Measurements from ENCODE around the gene SOS1.
A peak's percentile ranks its signal among the peaks of the same experiment; 100 is the strongest.
"Not testable (repeated sequence)": the region's sequence is repeated elsewhere in the genome, so short reads cannot be mapped to it uniquely, and the experiment has no call there.

Gene SOS1

DNA sequence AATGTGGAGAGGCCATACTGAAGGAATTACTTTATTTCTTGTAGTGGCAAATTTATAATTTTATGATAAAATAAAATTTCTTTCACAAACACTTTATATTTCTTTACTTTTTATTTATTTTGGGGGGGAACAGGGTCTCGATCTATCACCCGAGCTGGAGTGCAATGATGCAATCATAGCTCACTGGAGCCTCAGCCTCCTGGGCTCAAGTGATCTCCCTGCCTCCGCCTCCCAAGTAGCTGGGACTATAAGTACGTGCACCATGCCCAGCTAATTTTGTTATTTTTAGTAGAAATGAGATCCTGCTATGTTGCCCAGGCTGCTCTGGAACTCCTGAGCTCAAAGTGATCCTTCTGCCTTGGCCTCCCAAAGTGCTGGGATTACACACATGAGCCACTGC, 59.6 kb downstream of the SOS1 start:
- TF ChIP-seq, protein P1, sequence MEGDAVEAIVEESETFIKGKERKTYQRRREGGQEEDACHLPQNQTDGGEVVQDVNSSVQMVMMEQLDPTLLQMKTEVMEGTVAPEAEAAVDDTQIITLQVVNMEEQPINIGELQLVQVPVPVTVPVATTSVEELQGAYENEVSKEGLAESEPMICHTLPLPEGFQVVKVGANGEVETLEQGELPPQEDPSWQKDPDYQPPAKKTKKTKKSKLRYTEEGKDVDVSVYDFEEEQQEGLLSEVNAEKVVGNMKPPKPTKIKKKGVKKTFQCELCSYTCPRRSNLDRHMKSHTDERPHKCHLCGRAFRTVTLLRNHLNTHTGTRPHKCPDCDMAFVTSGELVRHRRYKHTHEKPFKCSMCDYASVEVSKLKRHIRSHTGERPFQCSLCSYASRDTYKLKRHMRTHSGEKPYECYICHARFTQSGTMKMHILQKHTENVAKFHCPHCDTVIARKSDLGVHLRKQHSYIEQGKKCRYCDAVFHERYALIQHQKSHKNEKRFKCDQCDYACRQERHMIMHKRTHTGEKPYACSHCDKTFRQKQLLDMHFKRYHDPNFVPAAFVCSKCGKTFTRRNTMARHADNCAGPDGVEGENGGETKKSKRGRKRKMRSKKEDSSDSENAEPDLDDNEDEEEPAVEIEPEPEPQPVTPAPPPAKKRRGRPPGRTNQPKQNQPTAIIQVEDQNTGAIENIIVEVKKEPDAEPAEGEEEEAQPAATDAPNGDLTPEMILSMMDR (IDR thresholded peaks at IDR 0.05; ENCODE audit: low read length, missing control alignments) = no peak
- DNase-seq (ENCODE audit: low read depth) = no peak
- no peak overlapping the region for H3K4me3 ChIP-seq (replicated peaks; ENCODE audit: low read depth, low read length)

DNA sequence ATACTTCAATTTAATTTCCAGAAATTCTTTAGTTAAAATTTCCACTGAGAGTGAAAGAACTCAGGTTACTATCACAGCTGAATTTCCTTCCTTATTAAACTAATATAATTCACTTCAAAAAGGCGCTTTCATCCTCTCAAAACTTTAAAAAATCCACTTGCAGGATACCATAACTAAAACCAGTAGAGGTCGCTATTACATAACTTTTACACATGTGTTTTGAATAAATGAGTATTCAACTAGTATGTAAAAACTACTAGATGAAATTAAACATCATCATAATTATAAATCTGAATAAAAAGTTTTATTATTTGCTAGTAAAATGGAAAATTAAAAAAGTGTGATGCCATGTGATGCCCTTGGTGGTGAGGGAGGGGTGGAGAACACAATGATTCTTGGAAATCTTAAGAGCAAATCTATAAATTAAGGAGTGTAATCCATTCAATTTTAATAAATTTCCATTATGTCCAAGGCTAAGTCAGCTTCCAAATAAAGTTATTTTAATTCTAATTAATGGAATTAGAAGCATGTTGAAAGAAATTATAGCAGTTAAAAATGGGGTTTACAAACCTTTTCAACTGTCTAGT, 61.4 kb downstream of the SOS1 start:
- peak; percentile 77 for DNase-seq (ENCODE audit: low read depth)
- TF ChIP-seq, protein P1 (IDR thresholded peaks at IDR 0.05; ENCODE audit: low read length, missing control alignments) = peak; percentile 55
- H3K4me3 ChIP-seq (replicated peaks; ENCODE audit: low read depth, low read length) = no peak overlapping the region

DNA sequence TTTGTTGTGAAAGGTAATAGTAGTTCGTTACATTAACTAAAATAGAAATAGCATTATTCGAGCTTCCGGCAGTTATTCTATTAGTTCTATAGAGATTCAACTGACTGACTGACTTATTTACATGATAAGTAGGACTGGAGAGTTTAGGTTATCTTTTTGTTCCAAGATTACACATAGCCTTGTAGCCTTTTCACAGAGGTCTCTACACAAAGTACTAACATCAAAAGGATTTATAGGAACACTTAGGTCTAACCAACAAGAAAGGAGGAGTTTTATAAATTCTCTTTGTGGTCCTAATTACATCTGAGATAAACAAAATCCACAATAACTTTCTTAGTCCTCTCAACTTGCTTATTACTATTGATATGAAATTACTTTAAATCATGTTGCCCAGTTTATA, 62.8 kb downstream of the SOS1 start:
- TF ChIP-seq, protein P1 (IDR thresholded peaks at IDR 0.05; ENCODE audit: low read length, missing control alignments) = no peak
- DNase-seq (ENCODE audit: low read depth) = no peak
- no peak overlapping the region for H3K4me3 ChIP-seq (replicated peaks; ENCODE audit: low read depth, low read length)

DNA sequence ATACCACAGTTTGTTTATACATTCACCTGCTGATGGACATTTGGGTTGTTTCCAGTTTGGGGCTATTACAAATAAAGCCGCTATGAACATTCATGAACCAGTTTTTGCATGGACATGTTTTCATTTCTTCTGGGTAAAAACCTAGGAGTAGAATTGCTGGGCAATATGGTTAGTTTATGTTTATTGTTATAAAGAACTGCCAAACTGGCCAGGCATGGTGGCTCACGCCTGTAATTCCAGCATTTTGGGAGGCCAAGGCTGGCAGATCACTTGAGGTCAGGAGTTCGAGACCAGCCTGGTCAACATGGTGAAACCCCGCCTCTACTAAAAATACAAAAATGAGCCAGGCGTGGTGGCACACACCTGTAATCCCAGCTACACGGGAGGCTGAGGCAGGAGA, 68.2 kb downstream of the SOS1 start:
- not testable (repeated sequence) for DNase-seq (ENCODE audit: low read depth); H3K4me3 ChIP-seq (replicated peaks; ENCODE audit: low read depth, low read length)

DNA sequence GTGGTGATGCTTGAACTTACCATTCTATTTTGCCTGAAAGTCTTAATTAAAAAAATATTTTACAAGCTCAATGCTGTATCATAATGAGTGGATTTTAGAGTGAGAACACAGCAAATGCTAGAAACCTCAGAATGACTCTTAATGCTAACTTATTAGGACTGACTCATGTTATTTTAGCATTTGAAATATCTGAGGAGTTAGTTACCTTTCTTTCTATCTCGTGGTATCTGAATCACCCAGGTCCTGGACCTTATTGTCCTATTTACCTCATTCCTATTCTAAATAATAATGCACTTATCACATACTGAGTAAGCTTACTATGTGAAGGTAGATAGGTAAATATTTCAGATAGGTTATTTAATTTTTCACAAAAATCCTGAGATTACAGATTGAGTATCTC, 70.7 kb downstream of the SOS1 start:
- H3K4me3 ChIP-seq (replicated peaks; ENCODE audit: low read depth, low read length) = no peak overlapping the region
- DNase-seq (ENCODE audit: low read depth) = no peak
- TF ChIP-seq, protein P1 (IDR thresholded peaks at IDR 0.05; ENCODE audit: low read length, missing control alignments) = no peak

DNA sequence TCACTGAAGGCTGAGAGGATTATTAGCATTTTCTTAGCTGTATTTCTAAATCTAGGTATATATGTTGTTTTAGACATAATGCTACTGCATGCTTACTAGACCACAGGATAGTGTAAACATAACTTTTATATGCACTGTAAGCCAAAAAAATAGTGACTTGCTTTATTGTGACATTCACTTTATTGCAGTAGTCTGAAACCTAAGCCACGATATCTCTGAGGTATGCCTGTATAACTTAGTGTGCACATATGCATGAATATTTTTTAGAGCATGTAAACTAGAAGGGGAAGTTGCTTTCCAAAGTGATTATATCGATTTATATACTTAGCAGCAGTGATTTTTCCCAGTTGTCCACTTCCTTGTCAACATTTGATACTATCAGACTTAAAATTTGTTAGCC, 81.8 kb downstream of the SOS1 start:
- no peak for DNase-seq (ENCODE audit: low read depth)
- TF ChIP-seq, protein P1 (IDR thresholded peaks at IDR 0.05; ENCODE audit: low read length, missing control alignments) = no peak

DNA sequence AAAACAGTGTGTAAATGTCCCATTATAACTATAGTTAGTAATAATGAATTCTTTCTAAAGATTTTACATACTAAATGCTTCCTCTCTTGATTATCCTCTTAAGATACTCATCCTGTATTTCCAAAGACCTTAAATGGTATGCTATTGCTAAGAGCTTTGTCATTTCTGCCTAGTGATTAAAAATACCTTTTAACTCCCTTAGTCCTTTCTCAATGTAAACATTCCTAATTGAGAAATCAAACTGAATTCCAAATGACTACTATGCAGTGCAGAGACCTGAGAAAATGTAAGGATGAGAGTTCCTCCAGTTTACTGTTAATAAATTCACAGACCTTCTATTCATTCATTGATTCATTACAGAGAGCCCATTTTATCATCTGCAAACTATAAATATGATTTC, 86.9 kb downstream of the SOS1 start:
- TF ChIP-seq, protein P1 (IDR thresholded peaks at IDR 0.05; ENCODE audit: low read length, missing control alignments) = no peak
- no peak overlapping the region for H3K4me3 ChIP-seq (replicated peaks; ENCODE audit: low read depth, low read length)
- peak; percentile 23 for DNase-seq (ENCODE audit: low read depth)

More for the DNA sequence above, 81.8 kb downstream of the SOS1 start:
- H3K4me3 ChIP-seq (replicated peaks; ENCODE audit: low read depth, low read length) = no peak overlapping the region

All from fibroblast of pulmonary artery (primary cell).